Skeletal muscle tissue (tissue), 4 donors: Measurements from ENCODE around the gene SLC7A7. TPM values are rescaled to one million over a fixed set of nuclear protein-coding genes. Genes with fewer than 3 reads are reported as not detected.
"Not testable (repeated sequence)": the region's sequence is repeated elsewhere in the genome, so short reads cannot be mapped to it uniquely, and the experiment has no call there.

Experiments
- H3K27ac ChIP-seq: one replicate; pipeline ENCODE4 v1.7.0; 2013; ENCODE audit warnings: mild to moderate bottlenecking, low read depth, low read length, inconsistent platforms
- H3K27me3 ChIP-seq, 3 donors: one replicate each; pipeline ENCODE4 v1.7.0; 2013; ENCODE audit warnings: low read length in 3 of 3; ENCODE audit not compliant: control insufficient read depth in 3 of 3, insufficient read depth in 3 of 3
- H3K36me3 ChIP-seq, 3 donors: one replicate each; pipeline ENCODE4 v1.7.0; 2013; ENCODE audit warnings: low read length in 3 of 3; ENCODE audit not compliant: control insufficient read depth in 3 of 3, insufficient read depth in 3 of 3
- H3K4me1 ChIP-seq, 3 donors: one replicate each; pipeline ENCODE4 v1.7.0; 2013; ENCODE audit warnings: low read length in 3 of 3, mild to moderate bottlenecking in 3 of 3; ENCODE audit not compliant: control insufficient read depth in 3 of 3, insufficient read depth in 3 of 3
- H3K4me3 ChIP-seq, 3 donors: one replicate each; pipeline ENCODE4 v1.7.0; 2013; ENCODE audit warnings: low read length in 3 of 3
- H3K9ac ChIP-seq, 3 donors: one replicate each; pipeline ENCODE4 v1.7.0; 2013; ENCODE audit warnings: low read length in 3 of 3, mild to moderate bottlenecking in 3 of 3, moderate library complexity in 2 of 3, low read depth in 1 of 3
- H3K9me3 ChIP-seq, 3 donors: one replicate each; pipeline ENCODE4 v1.7.0; 2013; ENCODE audit warnings: low read length in 3 of 3; ENCODE audit not compliant: control insufficient read depth in 3 of 3
- total RNA-seq: library from RNA; depleted of rRNA; stranded (reverse); fragments of >200 nt; gene quantifications from one replicate; pipeline ENCODE4 v1.2.3, GENCODE V29; 2014
- donor health status: Osteomylitis.

SLC7A7 gene
- total RNA-seq, 1 donor from 2014 or later: 15.1 TPM

DNA sequence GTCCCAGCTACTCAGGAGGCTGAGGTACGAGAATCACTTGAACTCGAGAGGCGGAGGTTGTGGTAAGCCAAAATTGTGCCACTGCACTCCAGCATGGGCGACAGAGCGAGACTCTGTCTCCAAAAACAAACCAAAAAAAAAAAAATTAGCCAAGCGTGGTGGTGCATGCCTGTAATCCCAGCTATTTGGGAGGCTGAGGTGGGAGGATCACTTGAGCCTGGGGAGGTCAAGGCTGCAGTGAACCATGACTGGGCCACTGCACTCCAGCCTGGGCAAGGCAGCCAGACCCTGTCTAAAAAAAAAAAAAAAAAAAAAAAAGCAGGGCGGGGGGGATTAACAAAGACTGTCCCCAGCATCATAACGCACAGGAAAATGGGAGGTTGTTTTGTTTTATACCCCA, 38.4 kb downstream of the SLC7A7 start:
- H3K4me1 ChIP-seq: peaks cover 0 to 12% (median 3%) of the 10 kb centered on the region in 3 donors
- H3K9ac ChIP-seq, H3K4me3 ChIP-seq, H3K9me3 ChIP-seq, H3K27me3 ChIP-seq, H3K27ac ChIP-seq: not testable (repeated sequence)
- peaks cover 5 to 11% (median 9%) of the 10 kb centered on the region in 3 donors for H3K36me3 ChIP-seq

GRCh38 chr14:22776215-22776614, 39.0 kb downstream of the SLC7A7 start:
- Histone ChIP-seq H3K27ac (no peak overlapping the region), H3K36me3 (peaks cover 11 to 17% (median 15%) of the 10 kb centered on the region in 3 donors), H3K9me3 (no peaks in the 10 kb centered on the region), H3K4me1 (peaks cover 0 to 9% (median 3%) of the 10 kb centered on the region in 3 donors), H3K4me3 (no peak overlapping the region), H3K9ac (no peak overlapping the region), H3K27me3 (no peaks in the 10 kb centered on the region)

- Histone ChIP-seq H3K36me3 (peaks cover 32 to 38% (median 35%) of the 10 kb centered on the region in 3 donors), H3K4me3 (no peak overlapping the region), H3K27ac (no peak overlapping the region), H3K9me3 (no peaks in the 10 kb centered on the region), H3K27me3 (no peaks in the 10 kb centered on the region), H3K9ac (no peak overlapping the region), H3K4me1 (no peaks in the 10 kb centered on the region)
Measured at GRCh38 chr14:22774011-22774706, 41.1 kb downstream of the SLC7A7 start.

DNA sequence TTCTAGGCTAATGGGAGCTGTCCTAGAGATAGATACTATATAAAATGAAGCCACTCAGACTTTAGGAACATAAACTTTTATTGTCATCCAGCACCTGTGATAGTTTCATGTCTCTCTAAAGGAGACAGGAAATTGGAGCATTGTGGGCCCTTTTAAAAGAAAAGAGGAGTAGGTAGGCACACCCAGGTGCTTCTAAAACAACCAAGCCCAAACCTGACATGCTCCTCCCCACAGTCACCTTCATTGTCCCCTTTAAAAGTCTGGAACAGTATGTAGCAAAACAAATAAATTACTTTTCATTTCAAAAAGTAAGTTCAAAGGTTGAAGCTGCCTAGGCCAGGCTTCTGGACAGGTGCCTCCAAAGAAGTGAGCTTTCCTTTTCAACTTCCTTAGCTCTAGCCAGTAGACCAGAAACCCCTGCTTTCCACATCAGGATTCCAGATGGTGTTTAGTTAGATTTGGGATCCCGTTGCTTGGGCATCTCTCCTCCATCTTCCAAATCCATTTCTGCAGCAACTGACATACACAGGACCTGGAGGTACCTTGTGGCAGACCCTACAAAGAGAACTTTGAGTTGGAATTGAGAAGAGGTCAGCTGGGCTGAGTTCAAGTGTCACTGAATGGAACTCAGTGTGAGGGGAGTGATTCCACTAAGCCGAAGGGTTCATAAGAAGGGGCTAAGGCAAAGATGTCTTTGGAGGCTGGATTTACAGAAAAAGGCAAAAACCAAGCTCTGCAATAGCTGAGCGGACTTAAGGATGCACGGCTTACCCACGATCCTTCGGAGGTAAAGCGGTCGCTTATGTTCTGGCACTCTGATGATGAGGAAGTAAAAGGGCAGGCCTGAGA, 41.8 kb downstream of the SLC7A7 start:
- peaks cover 34 to 40% (median 38%) of the 10 kb centered on the region in 3 donors for H3K36me3 ChIP-seq
- H3K27ac ChIP-seq: no peak overlapping the region
- no peak overlapping the region for H3K9ac ChIP-seq
- peaks cover 2 to 3% (median 2%) of the 10 kb centered on the region in 3 donors for H3K4me1 ChIP-seq
- no peaks in the 10 kb centered on the region for H3K27me3 ChIP-seq
- H3K4me3 ChIP-seq: no peak overlapping the region
- H3K9me3 ChIP-seq: no peaks in the 10 kb centered on the region

- H3K9me3 ChIP-seq: no peaks in the 10 kb centered on the region
- H3K4me1 ChIP-seq: peaks cover 8 to 9% (median 9%) of the 10 kb centered on the region in 3 donors
- H3K36me3 ChIP-seq: peaks cover 38 to 42% (median 41%) of the 10 kb centered on the region in 3 donors
Measured at GRCh38 chr14:22772725-22773124, 42.5 kb downstream of the SLC7A7 start.

GRCh38 chr14:22770481-22771187, 44.6 kb downstream of the SLC7A7 start:
- H3K36me3 ChIP-seq: peaks cover 38 to 42% (median 41%) of the 10 kb centered on the region in 3 donors

More at GRCh38 chr14:22772725-22773124, 42.5 kb downstream of the SLC7A7 start:
- H3K9ac ChIP-seq: no peak overlapping the region
- no peak overlapping the region for H3K4me3 ChIP-seq
- no peak overlapping the region for H3K27ac ChIP-seq
- no peaks in the 10 kb centered on the region for H3K27me3 ChIP-seq

DNA sequence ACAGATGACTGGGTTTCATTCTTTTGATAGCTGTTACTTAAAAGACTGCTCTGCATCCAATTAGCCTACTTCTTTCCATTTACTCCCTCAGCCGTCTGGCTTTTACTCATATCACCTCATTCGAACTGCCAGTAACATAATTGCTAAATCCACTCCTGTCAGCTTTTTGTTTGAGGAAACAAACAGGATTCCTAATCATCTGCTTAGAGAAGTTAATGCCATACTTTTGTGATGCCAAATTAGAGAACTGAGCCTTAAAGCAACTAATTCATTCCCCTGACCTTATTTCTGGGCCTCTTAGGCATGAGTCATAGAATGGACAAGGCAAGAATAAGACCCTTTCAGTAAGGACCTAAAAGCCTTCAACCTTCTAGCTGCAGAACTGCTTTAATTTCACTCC, 45.9 kb downstream of the SLC7A7 start:
- Histone ChIP-seq H3K9me3 (no peaks in the 10 kb centered on the region), H3K36me3 (peaks cover 38 to 42% (median 41%) of the 10 kb centered on the region in 3 donors), H3K27me3 (no peaks in the 10 kb centered on the region), H3K9ac (no peak overlapping the region), H3K4me3 (no peak overlapping the region), H3K27ac (no peak overlapping the region), H3K4me1 (peaks cover 17 to 23% (median 20%) of the 10 kb centered on the region in 3 donors)

More at GRCh38 chr14:22770481-22771187, 44.6 kb downstream of the SLC7A7 start:
- H3K4me3 ChIP-seq: no peak overlapping the region
- no peaks in the 10 kb centered on the region for H3K9me3 ChIP-seq
- H3K27me3 ChIP-seq: no peaks in the 10 kb centered on the region
- no peak overlapping the region for H3K9ac ChIP-seq
- no peak overlapping the region for H3K27ac ChIP-seq
- H3K4me1 ChIP-seq: peaks cover 17 to 23% (median 20%) of the 10 kb centered on the region in 3 donors

- H3K4me1 ChIP-seq: peaks cover 17 to 23% (median 20%) of the 10 kb centered on the region in 3 donors
- no peak overlapping the region for H3K9ac ChIP-seq
- H3K27me3 ChIP-seq: no peaks in the 10 kb centered on the region
- H3K4me3 ChIP-seq: no peak overlapping the region
- H3K36me3 ChIP-seq: peaks cover 38 to 42% (median 41%) of the 10 kb centered on the region in 3 donors
- no peak overlapping the region for H3K27ac ChIP-seq
- H3K9me3 ChIP-seq: no peaks in the 10 kb centered on the region
Measured at GRCh38 chr14:22768947-22769346, 46.3 kb downstream of the SLC7A7 start.

DNA sequence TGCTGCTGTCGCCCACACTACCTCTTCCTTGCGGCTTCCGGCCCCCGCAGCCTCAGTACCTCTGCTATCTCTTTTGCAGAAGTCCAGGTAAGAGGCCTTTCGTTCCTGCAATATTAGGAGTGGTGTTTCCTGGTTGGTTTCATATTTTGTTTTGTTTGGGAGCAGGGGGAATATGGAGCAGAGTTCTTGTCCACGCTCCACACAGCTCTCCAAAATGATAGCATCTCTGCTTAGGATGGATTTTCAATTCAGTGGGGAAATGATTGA, 48.0 kb downstream of the SLC7A7 start:
- H3K27ac ChIP-seq: peak overlapping the region; percentile 79

More for the DNA sequence above, 48.0 kb downstream of the SLC7A7 start:
- peak overlapping the region; percentile 89 to 95 (median 94) for H3K9ac ChIP-seq
- no peaks in the 10 kb centered on the region for H3K9me3 ChIP-seq
- peaks cover 31 to 37% (median 33%) of the 10 kb centered on the region in 3 donors for H3K36me3 ChIP-seq
- no peaks in the 10 kb centered on the region for H3K27me3 ChIP-seq
- peaks cover 17 to 23% (median 20%) of the 10 kb centered on the region in 3 donors for H3K4me1 ChIP-seq
- H3K4me3 ChIP-seq: peak overlapping the region; percentile 96 to 99 (median 98)
